ENCODE results near the gene SCLT1. TPM values are rescaled to one million over a fixed set of nuclear protein-coding genes. Genes with fewer than 3 reads are reported as not detected.

The SCLT1 gene
- polyA plus RNA-seq, 2 donors: 3.3 to 4.3 TPM

DNA sequence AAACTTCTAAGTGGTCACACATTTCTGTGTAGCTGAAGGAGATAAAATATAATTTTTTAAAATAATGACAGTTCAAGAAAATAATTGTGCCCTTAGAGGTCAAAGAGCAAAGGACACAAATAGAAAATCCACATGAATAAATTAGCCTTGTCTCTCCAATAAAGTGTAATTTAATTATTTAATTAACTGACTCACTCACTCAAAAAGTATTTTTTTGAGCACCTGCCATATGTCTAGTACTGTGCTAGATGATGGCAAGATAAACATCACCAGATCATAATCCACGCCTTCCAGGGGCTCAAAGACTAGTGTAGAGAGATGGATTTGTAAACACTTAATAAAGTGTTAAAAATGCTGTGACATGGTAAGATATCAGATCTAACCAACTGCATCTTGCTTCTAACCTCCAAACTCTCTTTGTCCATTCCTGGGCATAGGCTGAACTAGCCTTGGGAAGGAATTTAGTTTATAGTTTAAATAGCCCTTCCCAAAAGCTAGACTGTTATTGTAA lies 112.5 kb downstream of the SCLT1 start:
- H3K9me3 ChIP-seq (ENCODE audit: control insufficient read depth in 2 of 2, insufficient read depth in 1 of 2, low read depth in 1 of 2, low read length in 1 of 2): no peaks in the 10 kb centered on the region
- H3K36me3 ChIP-seq (ENCODE audit: control insufficient read depth in 2 of 2, insufficient read depth in 2 of 2, low read length in 1 of 2): no peaks in the 10 kb centered on the region
- H3K27me3 ChIP-seq (ENCODE audit: control insufficient read depth in 1 of 2, insufficient read depth in 2 of 2, low read length in 2 of 2): no peaks in the 10 kb centered on the region
- 26 to 78% methylated on average over 1 of the region's 1 CpG for WGBS, 2 donors
- H3K4me1 ChIP-seq (ENCODE audit: control insufficient read depth in 2 of 2, insufficient read depth in 2 of 2, low read length in 1 of 2): no peaks in the 10 kb centered on the region
- no peak overlapping the region for H3K4me3 ChIP-seq (ENCODE audit: low read depth in 1 of 2, low read length in 2 of 2)
- no peak overlapping the region for H3K27ac ChIP-seq (ENCODE audit: low read depth in 2 of 2, low read length in 1 of 2)

DNA sequence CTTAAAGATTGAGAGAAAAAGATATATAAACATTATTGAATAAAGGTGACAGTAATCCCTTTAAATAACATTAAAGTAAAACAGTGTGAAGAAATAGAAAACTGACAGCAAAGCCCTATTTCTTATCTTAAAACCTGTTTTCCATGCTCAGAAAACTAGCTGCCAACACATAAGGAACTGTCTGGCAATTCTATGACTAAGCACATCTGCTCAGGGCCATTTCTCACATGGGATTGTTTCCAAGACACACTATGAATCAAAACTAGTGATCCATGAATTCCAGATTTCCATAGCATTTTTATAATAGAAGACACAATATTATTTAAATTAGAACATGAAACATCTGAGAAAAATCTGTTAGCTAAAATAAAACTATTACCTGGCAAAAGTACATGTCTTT lies 113.4 kb downstream of the SCLT1 start:
- Histone ChIP-seq H3K4me1 (ENCODE audit: control insufficient read depth in 2 of 2, insufficient read depth in 2 of 2, low read length in 1 of 2) (no peaks in the 10 kb centered on the region), H3K36me3 (ENCODE audit: control insufficient read depth in 2 of 2, insufficient read depth in 2 of 2, low read length in 1 of 2) (no peaks in the 10 kb centered on the region), H3K27me3 (ENCODE audit: control insufficient read depth in 1 of 2, insufficient read depth in 2 of 2, low read length in 2 of 2) (no peaks in the 10 kb centered on the region), H3K27ac (ENCODE audit: low read depth in 2 of 2, low read length in 1 of 2) (no peak overlapping the region), H3K4me3 (ENCODE audit: low read depth in 1 of 2, low read length in 2 of 2) (no peak overlapping the region), H3K9me3 (ENCODE audit: control insufficient read depth in 2 of 2, insufficient read depth in 1 of 2, low read depth in 1 of 2, low read length in 1 of 2) (no peaks in the 10 kb centered on the region)

DNA sequence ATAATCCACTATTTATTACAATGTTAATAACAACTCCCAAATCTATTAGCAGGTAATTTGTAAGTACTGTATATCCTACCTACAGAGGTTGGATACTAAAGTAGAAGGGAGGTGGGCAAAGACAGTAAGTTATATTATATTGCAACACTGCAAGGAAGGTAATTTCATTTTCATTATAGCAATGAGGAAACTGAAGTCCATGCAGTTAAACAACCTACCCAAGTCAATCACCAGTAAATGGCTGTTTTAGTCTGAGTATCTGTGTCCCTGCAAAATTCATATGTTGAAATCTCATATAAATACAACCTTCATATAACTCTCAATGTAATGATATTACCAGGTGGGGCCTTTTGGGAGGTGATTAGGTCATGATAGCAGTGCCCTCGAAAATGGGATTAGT lies 114.4 kb downstream of the SCLT1 start:
- Histone ChIP-seq H3K27ac (ENCODE audit: low read depth in 2 of 2, low read length in 1 of 2) (no peak overlapping the region), H3K9me3 (ENCODE audit: control insufficient read depth in 2 of 2, insufficient read depth in 1 of 2, low read depth in 1 of 2, low read length in 1 of 2) (no peaks in the 10 kb centered on the region), H3K36me3 (ENCODE audit: control insufficient read depth in 2 of 2, insufficient read depth in 2 of 2, low read length in 1 of 2) (no peaks in the 10 kb centered on the region), H3K4me1 (ENCODE audit: control insufficient read depth in 2 of 2, insufficient read depth in 2 of 2, low read length in 1 of 2) (no peaks in the 10 kb centered on the region), H3K27me3 (ENCODE audit: control insufficient read depth in 1 of 2, insufficient read depth in 2 of 2, low read length in 2 of 2) (no peaks in the 10 kb centered on the region), H3K4me3 (ENCODE audit: low read depth in 1 of 2, low read length in 2 of 2) (no peak overlapping the region)
- 94 to 96% methylated on average over 1 of the region's 1 CpG for WGBS, 2 donors

DNA sequence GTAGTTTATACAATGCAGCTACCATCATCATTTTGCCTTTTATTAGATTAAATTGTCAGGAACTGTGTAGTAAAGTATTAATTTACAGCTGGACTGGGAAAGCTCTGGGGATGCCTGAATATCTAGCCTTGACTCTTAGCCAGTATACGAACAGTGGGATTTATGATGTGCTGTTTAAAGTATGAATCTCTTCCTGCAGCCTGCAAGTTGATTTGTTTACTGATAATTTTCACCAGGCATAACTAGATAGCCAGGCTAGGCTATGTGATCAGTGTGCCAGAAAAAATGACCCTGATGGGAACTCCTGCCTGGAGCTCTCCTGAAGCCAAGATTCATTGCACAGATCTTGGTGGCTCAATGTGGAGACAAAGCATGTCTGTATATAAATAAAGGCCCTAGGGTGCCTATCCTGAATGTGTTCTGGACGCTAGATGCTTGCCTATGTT lies 119.2 kb downstream of the SCLT1 start:
- Histone ChIP-seq H3K4me3 (ENCODE audit: low read depth in 1 of 2, low read length in 2 of 2) (no peak overlapping the region), H3K27ac (ENCODE audit: low read depth in 2 of 2, low read length in 1 of 2) (no peak overlapping the region), H3K4me1 (ENCODE audit: control insufficient read depth in 2 of 2, insufficient read depth in 2 of 2, low read length in 1 of 2) (no peaks in the 10 kb centered on the region), H3K9me3 (ENCODE audit: control insufficient read depth in 2 of 2, insufficient read depth in 1 of 2, low read depth in 1 of 2, low read length in 1 of 2) (no peaks in the 10 kb centered on the region), H3K27me3 (ENCODE audit: control insufficient read depth in 1 of 2, insufficient read depth in 2 of 2, low read length in 2 of 2) (no peaks in the 10 kb centered on the region), H3K36me3 (ENCODE audit: control insufficient read depth in 2 of 2, insufficient read depth in 2 of 2, low read length in 1 of 2) (no peaks in the 10 kb centered on the region)
- WGBS, 2 donors: 62 to 69% methylated on average over 2 of the region's 2 CpGs

DNA sequence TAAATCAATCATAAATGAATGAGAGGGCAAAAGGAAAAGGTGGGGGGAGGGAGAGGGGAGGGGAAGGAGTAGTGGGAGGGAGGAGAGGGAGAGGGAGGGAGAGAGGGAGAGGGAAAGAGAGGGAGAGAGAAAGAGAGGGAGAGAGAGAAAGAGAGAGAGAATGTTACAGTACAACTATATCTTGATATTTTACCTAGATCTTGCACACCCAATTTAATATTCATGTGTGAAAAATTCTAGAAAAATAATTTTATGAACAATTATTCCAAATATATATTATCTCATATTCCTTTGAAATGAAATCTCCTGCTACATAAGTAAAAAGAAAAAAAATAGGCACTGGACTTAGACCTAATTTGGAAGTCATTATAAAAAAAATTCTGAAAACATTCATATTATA lies 120.0 kb downstream of the SCLT1 start:
- Histone ChIP-seq H3K9me3 (ENCODE audit: control insufficient read depth in 2 of 2, insufficient read depth in 1 of 2, low read depth in 1 of 2, low read length in 1 of 2) (no peaks in the 10 kb centered on the region), H3K27ac (ENCODE audit: low read depth in 2 of 2, low read length in 1 of 2) (no peak overlapping the region), H3K36me3 (ENCODE audit: control insufficient read depth in 2 of 2, insufficient read depth in 2 of 2, low read length in 1 of 2) (no peaks in the 10 kb centered on the region), H3K27me3 (ENCODE audit: control insufficient read depth in 1 of 2, insufficient read depth in 2 of 2, low read length in 2 of 2) (no peaks in the 10 kb centered on the region), H3K4me1 (ENCODE audit: control insufficient read depth in 2 of 2, insufficient read depth in 2 of 2, low read length in 1 of 2) (no peaks in the 10 kb centered on the region), H3K4me3 (ENCODE audit: low read depth in 1 of 2, low read length in 2 of 2) (no peak overlapping the region)

DNA sequence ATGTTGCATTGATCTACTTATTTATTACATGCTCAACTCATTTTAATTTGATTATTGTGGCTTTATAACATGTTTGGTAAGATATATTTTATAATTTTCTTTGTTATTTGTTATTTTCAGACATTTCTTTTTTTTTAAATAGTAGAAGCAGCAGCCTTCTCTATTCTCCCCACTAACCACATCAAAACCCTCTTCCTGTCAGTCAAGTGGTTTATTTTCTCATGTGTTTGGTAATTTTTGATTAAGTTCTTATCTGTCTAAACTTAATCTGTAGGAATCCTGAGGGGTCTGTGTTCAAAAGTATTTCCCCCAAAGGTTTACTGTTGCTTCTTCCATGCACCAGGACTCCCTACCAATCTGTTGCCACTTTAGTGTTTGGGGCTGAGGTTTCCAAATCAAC lies 131.9 kb downstream of the SCLT1 start:
- Histone ChIP-seq H3K27ac (ENCODE audit: low read depth in 2 of 2, low read length in 1 of 2) (no peak overlapping the region), H3K27me3 (ENCODE audit: control insufficient read depth in 1 of 2, insufficient read depth in 2 of 2, low read length in 2 of 2) (no peaks in the 10 kb centered on the region), H3K4me1 (ENCODE audit: control insufficient read depth in 2 of 2, insufficient read depth in 2 of 2, low read length in 1 of 2) (no peaks in the 10 kb centered on the region), H3K9me3 (ENCODE audit: control insufficient read depth in 2 of 2, insufficient read depth in 1 of 2, low read depth in 1 of 2, low read length in 1 of 2) (no peaks in the 10 kb centered on the region), H3K4me3 (ENCODE audit: low read depth in 1 of 2, low read length in 2 of 2) (no peak overlapping the region), H3K36me3 (ENCODE audit: control insufficient read depth in 2 of 2, insufficient read depth in 2 of 2, low read length in 1 of 2) (no peaks in the 10 kb centered on the region)

DNA sequence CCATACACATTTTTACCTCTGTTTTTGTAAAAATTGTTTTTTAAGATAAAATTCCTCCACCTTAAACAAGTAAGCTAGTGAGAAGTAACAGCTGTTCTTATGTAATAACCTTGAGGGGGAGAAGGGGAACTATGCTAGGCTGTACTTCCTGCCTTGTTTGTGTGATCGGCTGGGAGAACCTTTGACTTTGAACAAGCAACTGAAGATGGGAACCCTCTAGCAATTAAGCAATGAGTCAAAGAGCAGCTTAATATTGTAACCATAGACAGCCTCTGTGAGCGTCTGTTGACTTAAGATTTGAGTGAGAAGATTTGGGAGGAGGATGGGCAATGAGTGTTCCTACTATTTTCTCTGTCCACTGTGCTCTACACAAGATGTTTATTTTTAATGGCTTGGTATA lies 135.1 kb downstream of the SCLT1 start:
- H3K9me3 ChIP-seq (ENCODE audit: control insufficient read depth in 2 of 2, insufficient read depth in 1 of 2, low read depth in 1 of 2, low read length in 1 of 2): no peaks in the 10 kb centered on the region
- H3K4me3 ChIP-seq (ENCODE audit: low read depth in 1 of 2, low read length in 2 of 2): no peak overlapping the region
- no peak overlapping the region for H3K27ac ChIP-seq (ENCODE audit: low read depth in 2 of 2, low read length in 1 of 2)
- no peaks in the 10 kb centered on the region for H3K36me3 ChIP-seq (ENCODE audit: control insufficient read depth in 2 of 2, insufficient read depth in 2 of 2, low read length in 1 of 2)
- no peaks in the 10 kb centered on the region for H3K4me1 ChIP-seq (ENCODE audit: control insufficient read depth in 2 of 2, insufficient read depth in 2 of 2, low read length in 1 of 2)
- H3K27me3 ChIP-seq (ENCODE audit: control insufficient read depth in 1 of 2, insufficient read depth in 2 of 2, low read length in 2 of 2): no peaks in the 10 kb centered on the region
- WGBS, 2 donors: 78 to 82% methylated on average over 2 of the region's 2 CpGs

DNA sequence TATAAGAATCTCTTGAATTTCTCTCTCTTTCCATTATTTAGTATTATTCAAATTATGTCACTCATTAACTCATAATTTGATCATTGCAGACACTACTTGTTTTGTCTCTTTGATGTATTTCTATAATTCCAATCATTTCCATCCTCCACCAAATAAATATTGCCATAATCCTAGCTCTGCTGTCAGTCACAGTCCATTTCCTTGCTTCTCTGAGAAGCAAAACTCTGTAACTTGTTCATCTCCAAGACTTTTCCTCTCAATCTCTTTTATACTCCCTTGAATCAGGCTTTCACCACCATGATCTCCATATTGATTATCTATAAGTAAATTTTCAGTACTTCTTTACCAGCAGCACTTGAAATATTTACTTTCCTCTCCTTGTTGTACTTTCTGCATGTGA lies 135.9 kb downstream of the SCLT1 start:
- H3K36me3 ChIP-seq (ENCODE audit: control insufficient read depth in 2 of 2, insufficient read depth in 2 of 2, low read length in 1 of 2): no peaks in the 10 kb centered on the region
- no peaks in the 10 kb centered on the region for H3K27me3 ChIP-seq (ENCODE audit: control insufficient read depth in 1 of 2, insufficient read depth in 2 of 2, low read length in 2 of 2)
- H3K27ac ChIP-seq (ENCODE audit: low read depth in 2 of 2, low read length in 1 of 2): no peak overlapping the region

DNA sequence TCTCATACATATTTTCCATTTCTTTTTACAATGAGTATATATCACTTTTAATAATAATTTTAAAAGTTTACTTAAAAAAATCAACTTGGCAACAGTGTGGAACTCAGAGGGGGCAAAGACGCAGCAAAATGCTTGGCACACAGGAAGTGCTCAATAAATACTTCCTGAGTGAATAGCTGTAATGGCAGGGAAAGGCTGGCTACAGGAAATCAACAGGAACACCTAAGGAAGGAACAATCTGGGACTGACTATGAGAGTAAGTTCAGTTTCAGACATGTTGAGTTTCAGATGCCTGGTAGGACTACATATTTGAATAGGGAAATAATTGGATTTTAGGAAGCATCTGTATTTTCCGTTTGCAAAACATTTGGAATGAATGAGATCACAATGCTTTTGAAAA lies 137.6 kb downstream of the SCLT1 start:
- no peaks in the 10 kb centered on the region for H3K9me3 ChIP-seq (ENCODE audit: control insufficient read depth in 2 of 2, insufficient read depth in 1 of 2, low read depth in 1 of 2, low read length in 1 of 2)
- 67 to 78% methylated on average over 2 of the region's 2 CpGs for WGBS, 2 donors
- H3K27me3 ChIP-seq (ENCODE audit: control insufficient read depth in 1 of 2, insufficient read depth in 2 of 2, low read length in 2 of 2): no peaks in the 10 kb centered on the region
- H3K36me3 ChIP-seq (ENCODE audit: control insufficient read depth in 2 of 2, insufficient read depth in 2 of 2, low read length in 1 of 2): no peaks in the 10 kb centered on the region
- no peak overlapping the region for H3K4me3 ChIP-seq (ENCODE audit: low read depth in 1 of 2, low read length in 2 of 2)
- no peaks in the 10 kb centered on the region for H3K4me1 ChIP-seq (ENCODE audit: control insufficient read depth in 2 of 2, insufficient read depth in 2 of 2, low read length in 1 of 2)
- no peak overlapping the region for H3K27ac ChIP-seq (ENCODE audit: low read depth in 2 of 2, low read length in 1 of 2)

More for the DNA sequence above, 135.9 kb downstream of the SCLT1 start:
- no peaks in the 10 kb centered on the region for H3K4me1 ChIP-seq (ENCODE audit: control insufficient read depth in 2 of 2, insufficient read depth in 2 of 2, low read length in 1 of 2)
- no peak overlapping the region for H3K4me3 ChIP-seq (ENCODE audit: low read depth in 1 of 2, low read length in 2 of 2)
- H3K9me3 ChIP-seq (ENCODE audit: control insufficient read depth in 2 of 2, insufficient read depth in 1 of 2, low read depth in 1 of 2, low read length in 1 of 2): no peaks in the 10 kb centered on the region

DNA sequence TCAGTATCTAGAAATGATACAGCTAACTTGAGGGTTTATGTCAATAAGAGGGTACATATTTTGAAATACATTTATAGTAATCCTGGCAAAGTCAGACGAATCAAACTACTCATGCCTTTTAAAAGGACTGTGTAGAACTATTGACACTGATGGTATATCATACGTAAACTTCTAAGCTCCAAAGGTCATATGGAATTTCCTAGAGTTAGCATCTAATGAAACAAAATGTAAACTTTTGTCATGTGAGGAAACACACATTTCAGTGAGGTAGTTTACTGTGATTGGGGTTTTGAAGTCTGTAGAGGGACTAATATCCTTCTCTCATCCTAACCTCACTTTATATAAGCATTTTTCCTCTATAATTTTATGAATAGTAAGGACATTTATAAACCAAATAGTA lies 138.4 kb downstream of the SCLT1 start:
- no peaks in the 10 kb centered on the region for H3K9me3 ChIP-seq (ENCODE audit: control insufficient read depth in 2 of 2, insufficient read depth in 1 of 2, low read depth in 1 of 2, low read length in 1 of 2)
- no peak overlapping the region for H3K27ac ChIP-seq (ENCODE audit: low read depth in 2 of 2, low read length in 1 of 2)
- H3K4me1 ChIP-seq (ENCODE audit: control insufficient read depth in 2 of 2, insufficient read depth in 2 of 2, low read length in 1 of 2): no peaks in the 10 kb centered on the region
- H3K4me3 ChIP-seq (ENCODE audit: low read depth in 1 of 2, low read length in 2 of 2): no peak overlapping the region
- no peaks in the 10 kb centered on the region for H3K36me3 ChIP-seq (ENCODE audit: control insufficient read depth in 2 of 2, insufficient read depth in 2 of 2, low read length in 1 of 2)
- 88 to 92% methylated on average over 2 of the region's 2 CpGs for WGBS, 2 donors
- no peaks in the 10 kb centered on the region for H3K27me3 ChIP-seq (ENCODE audit: control insufficient read depth in 1 of 2, insufficient read depth in 2 of 2, low read length in 2 of 2)
